Brain pericyte (primary cell): ENCODE data around the gene PML.
"Not testable (repeated sequence)": the region's sequence is repeated elsewhere in the genome, so short reads cannot be mapped to it uniquely, and the experiment has no call there.

Experiments
- DNase-seq: peaks from one replicate; pipeline ENCODE4 v3.0.0-alpha.2; 2012; ENCODE audit warnings: low read depth, low spot score

Gene PML

GRCh38 chr15:74056330-74056729 lies 61.8 kb downstream of the PML start:
- not testable (repeated sequence) for DNase-seq

- DNase-seq, result not testable (repeated sequence)
Observed at GRCh38 chr15:74059050-74059833, 64.7 kb downstream of the PML start.

- no peak for DNase-seq
Observed at GRCh38 chr15:74060251-74060650, 65.7 kb downstream of the PML start.

- DNase-seq, result no peak
Observed at GRCh38 chr15:74062236-74062635, 67.7 kb downstream of the PML start.

- no peak for DNase-seq
Observed at GRCh38 chr15:74062671-74063070, 68.2 kb downstream of the PML start.

GRCh38 chr15:74063425-74064146 lies 69.1 kb downstream of the PML start:
- DNase-seq, result not testable (repeated sequence)

- not testable (repeated sequence) for DNase-seq
Observed at GRCh38 chr15:74064183-74064582, 69.7 kb downstream of the PML start.

- DNase-seq, result not testable (repeated sequence)
Observed at GRCh38 chr15:74064822-74065221, 70.3 kb downstream of the PML start.

- DNase-seq, result not testable (repeated sequence)
Observed at GRCh38 chr15:74065684-74066411, 71.3 kb downstream of the PML start.

GRCh38 chr15:74071645-74072044 lies 77.1 kb downstream of the PML start:
- not testable (repeated sequence) for DNase-seq

- DNase-seq, result not testable (repeated sequence)
Observed at GRCh38 chr15:74072132-74072531, 77.6 kb downstream of the PML start.

GRCh38 chr15:74072614-74073337 lies 78.3 kb downstream of the PML start:
- DNase-seq, result not testable (repeated sequence)

- DNase-seq, result not testable (repeated sequence)
Observed at GRCh38 chr15:74075781-74076180, 81.3 kb downstream of the PML start.

GRCh38 chr15:74082450-74082849 lies 87.9 kb downstream of the PML start, which contains the start of gene GOLGA6A:
Gene GOLGA6A, minus strand, starts transcription at chr15:74082550. Its CDS starts 41 bp downstream, at chr15:74082509.
- not testable (repeated sequence) for DNase-seq

- not testable (repeated sequence) for DNase-seq
Observed at GRCh38 chr15:74094567-74094966, 100.1 kb downstream of the PML start.

GRCh38 chr15:74095610-74096009 lies 101.1 kb downstream of the PML start:
- DNase-seq, result not testable (repeated sequence)

- DNase-seq, result not testable (repeated sequence)
Observed at GRCh38 chr15:74096753-74097474, 102.4 kb downstream of the PML start.
